CD4-positive, alpha-beta T cell treated with Interleukin-17A for 4 hours (primary cell): Measurements from ENCODE around the gene TMEM107.

Source experiments
- DNase-seq: peaks from one replicate; pipeline ENCODE4 v3.0.0-alpha.2; 2020; ENCODE audit warnings: mixed read lengths

TMEM107 gene

DNA sequence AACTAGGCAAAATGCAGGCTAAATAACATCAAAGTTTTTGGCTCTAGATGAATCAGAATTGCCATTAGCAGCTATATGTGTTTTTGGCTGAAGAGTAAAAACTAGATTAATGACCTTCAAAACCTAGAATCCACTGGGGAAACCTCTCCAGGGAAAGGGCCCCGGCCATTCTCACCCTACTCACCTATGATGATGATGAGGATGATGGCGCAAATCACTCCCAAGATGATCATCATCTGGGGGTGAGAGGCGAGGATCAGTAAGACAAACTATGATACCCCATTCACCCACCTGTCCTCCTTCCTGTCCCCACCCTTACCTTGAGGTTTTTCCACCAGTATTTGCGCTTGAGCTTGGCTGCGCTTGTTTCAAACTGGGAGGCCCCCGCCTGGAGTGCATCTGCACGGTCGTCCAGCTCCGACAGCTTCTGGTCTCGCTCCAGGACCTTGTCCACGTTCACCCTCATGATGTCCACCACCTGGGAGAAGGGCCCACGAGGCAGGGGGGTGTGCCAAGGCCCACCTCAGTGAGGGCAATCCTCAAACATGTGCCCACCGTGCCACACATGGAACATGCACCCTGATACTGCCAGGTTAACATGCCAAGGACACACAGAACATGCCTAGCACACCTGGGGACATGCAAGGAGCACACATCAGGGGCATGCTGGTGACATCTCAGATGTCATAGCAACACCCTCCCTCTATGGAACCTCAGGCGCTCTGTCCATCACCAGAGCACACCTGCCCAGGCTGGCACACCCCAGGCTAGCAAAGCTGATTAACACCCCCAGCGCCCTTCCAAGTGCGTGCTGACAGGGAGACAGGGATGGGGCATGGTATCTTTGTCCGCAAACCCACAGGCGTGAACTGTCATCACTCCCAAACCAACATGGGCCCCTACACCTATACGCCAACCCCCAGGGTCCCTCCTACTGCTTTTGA lies 14.6 kb downstream of the TMEM107 start:
- peak; percentile 22 for DNase-seq

DNA sequence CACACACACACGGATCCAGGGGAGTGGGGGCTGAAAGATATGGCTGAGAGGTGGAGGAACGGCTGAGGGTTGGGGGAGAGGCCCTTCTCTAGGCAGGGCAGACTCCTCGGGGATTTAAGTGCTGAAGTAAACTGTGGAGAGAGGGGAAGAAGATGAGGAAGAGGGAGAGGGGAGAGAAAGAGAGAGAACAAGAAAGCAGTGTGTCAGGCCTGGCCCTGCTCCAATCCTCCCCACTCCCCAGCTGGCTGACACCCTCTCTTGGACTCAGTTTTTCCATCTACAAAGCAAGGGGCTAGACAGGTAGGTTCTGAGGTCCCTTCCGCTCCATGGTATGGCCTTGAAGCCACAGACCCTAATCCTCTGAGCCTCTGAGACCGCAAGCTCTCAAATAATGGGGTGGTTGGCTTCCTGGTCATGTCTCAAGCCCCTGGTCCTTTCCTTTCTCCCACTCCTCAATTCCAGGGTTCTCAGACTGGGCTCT lies 15.4 kb downstream of the TMEM107 start:
- no peak for DNase-seq

DNA sequence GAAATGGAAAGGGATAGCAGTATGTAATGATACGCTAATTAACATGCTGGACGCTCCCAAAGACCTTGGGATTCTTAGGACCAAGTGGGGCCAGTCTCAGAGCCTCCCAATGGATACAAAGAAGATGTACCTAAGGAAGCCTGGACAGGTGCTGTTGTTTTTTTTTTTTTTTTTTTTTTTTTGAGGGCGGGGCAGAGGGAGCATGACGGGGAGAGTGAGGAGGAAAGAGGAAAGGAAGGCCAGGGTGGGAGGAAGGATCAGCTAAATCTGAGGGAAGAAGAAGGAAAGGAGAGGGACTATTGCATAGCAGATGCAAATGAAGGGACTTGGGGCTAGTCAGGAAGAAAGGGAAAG lies 16.0 kb downstream of the TMEM107 start:
- no peak for DNase-seq

DNA sequence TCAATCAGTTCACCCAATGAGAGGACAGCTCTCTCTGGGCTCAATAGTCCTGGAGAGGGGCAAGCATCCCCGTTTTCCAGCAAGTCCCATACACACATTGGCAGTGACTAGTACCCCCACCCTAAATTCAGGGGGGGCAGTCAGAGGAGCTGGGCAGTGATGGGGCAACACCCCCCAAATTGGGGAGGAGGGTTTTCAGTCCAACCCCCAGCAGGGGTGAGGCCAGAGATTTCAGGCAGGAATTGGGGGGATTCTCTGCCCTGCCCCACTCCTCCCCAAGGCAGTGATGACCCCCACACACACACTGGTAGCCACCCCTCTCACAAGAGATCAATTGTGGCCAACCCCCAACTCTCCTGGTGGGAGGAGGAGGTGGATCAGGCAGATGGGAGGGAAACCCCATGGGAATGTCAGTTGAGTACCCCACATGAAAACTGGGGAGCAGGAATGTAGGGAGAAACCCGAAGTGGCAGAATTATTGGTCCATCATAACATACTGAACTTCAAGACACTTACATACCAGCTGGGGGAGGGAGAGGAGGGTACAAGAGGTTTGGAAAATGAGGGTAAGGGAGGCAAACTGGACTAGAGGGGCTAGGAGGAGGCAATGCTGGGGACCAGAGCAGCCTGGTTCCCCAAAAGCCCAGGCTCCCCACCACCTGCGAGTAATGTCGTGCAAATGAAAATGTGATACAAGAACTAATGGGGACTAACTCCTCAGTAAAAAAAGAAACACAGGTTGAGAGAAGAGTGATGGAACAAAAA lies 16.5 kb downstream of the TMEM107 start:
- no peak for DNase-seq

DNA sequence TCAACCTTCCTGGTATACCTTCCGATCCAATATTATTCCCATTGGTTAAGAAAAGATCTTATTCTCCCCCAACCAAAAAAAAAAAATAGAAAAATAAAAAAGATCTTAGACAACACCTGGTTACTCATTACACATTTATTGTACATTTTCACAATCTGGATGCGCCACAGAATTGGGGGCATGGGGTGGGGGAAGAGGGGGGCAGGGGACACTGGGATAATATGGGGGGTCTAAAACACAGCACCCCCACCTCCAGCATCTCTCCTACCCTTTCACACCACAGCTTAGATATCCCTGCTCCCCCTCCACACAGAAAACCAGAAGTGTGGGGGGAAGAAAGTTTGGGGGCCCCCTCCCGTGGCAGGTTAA lies 17.2 kb downstream of the TMEM107 start:
- no peak for DNase-seq

DNA sequence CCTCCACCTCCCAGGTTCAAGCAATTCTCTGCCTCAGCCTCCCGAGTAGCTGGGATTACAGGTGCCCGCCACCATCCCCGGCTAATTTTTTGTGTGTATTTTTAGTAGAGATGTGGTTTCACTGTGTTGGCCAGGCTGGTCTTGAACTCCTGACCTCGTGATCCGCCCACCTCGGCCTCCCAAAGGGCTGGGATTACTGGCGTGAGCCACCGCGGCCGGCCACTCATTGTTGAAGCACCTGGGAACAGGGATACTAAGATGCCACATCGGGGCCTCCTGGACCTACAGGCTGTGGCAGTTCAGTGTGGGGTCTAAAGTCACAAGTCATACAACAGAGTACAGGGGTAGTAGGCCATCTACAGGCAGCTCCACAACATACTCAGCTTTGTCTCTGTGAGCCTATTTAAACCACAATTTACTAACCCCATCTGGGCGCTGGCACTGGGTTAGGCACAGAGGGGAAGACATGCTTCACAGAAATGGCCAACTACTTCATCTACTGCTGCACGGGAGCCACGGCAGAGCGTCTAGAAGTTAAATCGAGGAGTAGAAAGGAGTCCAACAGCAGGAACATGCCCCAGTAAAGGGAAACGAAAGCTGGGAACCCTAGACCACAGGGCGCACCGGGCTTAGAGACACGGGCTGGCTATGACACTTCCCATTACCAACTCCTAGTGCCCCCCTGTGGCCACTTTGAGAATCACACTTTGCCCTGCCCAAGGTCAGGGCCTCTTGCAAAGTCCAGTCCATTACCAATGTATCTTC lies 17.7 kb downstream of the TMEM107 start:
- peak; percentile 88 for DNase-seq

DNA sequence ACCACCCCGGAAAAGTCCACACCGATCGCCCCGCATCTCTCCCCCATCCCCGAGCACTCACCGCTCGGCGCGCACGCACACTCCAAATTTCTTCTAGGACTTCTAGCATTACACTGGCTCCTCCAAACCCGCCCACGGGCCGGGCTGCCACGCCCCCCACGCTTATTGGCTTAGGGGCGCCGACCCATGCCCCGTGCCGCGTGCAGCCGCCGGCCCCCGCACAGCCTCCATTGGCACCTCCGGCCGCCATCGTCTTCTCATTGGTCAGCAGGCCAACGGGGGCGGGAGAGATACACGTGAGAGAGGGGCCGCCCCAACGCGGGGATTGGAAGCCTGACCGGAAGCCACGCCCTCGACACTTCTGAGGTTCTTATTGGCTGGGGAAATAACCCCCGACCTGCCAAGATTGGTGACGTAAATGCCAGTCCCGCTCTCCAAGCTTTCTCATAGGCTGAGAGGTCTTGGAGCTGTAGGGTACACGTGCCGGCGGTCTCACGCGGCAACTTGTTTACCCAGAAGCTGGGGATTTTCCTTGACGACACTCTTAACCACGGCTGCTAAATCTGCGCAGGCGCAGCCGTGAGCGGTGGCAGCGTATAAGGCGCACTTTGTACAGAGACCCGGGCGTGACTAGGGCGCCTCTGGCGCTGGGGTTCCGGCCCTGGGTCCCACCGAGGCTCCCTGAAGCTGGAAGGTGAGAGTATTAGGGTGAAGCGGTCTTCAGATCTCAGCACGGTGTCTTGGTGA lies 19.8 kb downstream of the TMEM107 start:
- peak; percentile 100 for DNase-seq

DNA sequence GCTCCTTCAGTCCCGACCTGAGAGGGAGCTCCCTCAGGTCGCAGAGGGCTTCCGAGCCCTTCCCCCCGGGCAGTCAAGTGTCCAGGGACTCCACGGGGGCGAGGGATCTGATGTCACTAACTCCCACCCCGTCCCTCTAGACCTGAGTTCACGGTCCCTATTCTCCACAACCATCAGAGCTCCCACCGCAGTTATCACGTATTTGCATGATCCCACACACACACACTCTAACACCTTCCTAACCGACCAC lies 20.3 kb downstream of the TMEM107 start:
- no peak for DNase-seq

DNA sequence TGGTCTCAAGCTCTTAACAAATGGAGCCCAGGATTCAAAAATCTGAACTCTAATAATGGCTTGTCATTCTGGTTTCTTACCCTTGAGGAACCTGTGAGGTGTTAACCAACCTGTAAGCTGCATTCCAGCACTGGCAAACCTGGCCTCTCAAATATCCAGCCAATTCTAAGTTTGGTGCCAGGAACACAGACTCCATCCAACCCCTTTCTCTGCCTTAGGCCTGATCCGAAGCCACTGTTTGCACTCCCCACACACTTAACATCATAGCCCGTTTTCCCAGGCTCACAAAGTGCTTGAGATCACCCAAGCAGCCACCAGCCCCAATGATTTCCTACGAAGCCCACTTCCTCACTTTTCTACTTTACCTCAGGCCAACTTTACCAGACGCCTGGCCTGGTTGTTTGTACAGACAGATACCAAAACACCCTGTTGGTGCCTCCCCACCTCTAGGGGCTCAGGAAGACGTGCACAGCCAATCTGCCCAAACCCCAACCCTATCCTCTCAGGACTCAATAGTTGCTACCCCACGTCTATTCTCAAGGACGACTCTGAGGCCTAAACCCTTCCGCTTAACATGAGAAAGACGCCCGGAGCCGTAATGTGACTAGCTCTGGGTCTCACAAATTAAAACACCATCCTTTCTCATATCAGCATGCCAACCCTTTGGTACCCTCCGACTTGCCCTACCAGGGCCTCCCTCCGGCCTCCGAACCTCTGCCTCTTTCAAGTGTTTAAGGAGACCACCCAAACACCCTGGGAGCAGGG lies 20.8 kb downstream of the TMEM107 start:
- DNase-seq = no peak

DNA sequence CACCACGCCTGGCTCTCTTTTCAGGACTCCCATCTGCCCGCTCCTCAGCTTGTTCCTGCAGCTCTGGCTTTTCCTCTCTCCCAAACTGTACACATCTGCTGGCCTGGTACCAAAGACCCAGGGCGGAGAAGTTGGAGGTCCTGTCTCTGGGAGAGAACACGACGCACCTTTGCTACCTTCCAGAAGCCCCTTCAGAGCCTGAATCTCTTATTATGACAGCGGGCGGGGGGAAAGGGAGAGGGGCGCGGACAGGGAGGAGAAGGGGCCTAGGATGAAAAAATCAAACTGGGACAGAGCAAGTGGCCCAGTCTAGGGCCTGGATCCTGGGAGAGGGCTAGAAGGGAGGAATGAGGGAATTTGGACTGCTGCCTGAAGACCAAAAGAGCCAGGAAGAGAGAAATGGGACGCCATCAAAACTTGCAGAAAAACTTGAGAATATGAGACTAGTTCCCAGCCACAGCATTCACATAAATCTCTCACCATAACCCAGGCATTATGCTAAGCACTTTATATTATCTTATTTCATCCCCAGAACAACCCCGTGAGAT lies 21.5 kb downstream of the TMEM107 start:
- no peak for DNase-seq

DNA sequence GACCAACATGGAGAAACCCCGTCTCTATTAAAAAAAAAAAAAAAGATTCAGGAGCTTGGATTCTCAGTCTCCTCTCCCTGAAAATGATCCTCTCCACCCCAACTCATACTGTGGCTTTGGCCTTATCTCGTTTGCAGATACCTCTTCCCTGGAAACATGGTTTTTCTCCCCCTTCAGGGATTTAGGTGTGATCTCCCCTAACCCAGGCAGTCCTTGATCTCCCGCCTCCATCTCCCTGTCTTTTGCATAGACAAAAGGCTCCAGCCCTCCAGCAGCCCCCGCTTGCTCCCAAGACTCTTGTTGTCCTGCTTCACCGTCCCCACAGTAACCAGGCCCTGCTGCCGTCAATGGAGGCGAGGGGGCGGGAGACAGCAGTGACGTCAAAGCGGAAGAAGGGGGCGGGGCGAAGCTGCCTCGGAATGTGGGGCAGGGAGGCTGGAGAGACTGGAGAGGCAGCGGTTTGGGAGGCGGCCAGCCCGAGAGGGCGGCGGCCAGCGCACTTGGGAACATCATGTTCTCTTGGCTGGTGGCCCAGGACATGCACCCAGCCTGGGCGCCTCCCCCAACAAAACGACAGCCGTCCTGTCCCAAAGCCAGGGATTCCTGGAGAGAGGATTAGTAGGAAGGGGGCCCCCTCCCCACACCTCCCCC lies 22.1 kb downstream of the TMEM107 start:
- peak; percentile 91 for DNase-seq

DNA sequence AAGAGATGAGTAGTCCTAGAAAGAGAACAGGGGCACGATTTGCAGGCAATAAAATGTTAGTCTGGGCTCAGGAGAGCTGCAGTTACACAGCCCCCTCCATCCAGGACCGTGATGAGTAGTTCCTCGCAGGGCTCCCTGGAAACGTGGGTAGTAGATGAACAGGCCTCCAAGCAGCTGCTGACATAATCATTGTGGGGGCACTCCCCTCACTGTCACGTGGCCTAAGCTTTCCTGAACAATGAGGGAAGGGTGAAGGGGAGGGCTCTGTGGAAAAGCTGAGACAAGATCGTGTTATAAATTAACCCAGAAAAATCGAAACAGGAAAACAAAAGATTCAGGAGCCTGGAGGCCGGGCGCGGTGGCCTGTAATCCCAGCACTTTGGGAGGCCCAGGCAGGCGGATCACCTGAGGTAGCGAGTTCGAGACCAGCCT lies 22.6 kb downstream of the TMEM107 start:
- peak; percentile 13 for DNase-seq

DNA sequence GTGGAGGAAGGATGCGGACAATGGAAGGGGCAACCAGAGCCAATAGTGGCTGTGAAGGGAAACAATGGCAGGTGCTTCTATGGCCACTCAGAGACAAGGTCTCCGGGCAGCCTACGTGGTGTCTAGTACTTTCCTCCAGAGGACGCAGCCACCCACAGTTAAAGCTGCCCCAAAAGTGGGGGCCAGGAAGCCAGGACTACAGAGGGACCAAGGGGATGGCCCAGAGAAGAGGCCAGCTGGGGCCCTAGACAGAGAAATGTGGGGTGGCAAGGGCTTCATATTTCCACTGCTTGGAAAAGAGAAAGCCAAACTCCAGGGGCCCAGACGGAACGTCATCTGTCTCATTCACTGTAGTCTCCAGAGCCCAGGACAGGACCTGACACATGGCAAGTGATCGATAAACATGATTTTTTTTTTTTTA lies 23.1 kb downstream of the TMEM107 start:
- no peak for DNase-seq

DNA sequence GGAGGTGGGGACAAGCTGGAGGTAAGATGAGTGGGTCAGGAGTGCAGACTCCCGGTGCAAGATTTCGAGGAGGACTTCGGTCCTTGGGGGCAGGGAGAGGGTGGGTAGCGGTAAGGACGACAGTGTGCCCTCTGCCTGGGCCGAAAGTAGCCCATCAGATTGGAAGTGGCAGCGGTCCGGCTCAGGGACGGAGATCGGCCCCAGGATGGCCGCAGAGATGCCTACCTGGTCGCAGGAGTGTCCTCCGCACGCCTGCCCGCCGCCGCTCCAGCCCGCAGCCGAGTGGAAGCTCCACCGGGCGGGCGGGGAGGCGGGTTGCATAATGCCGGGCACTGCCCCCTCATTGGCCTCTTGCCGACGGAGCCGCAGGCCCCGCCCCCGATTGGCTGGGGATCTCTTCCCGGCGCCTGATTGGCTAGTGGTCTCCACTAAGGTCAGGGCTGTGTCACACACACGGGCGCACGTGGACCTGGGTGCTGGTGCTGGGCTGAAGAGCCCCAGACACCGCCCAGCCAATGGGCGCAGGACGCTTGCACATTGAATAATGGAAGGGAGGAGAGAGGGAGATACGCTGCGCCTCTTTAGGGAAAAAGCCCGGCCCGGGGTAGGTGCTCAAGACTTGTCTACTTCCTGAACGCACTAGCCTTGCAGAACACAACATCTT lies 23.9 kb downstream of the TMEM107 start, which contains the start of gene PER1:
Gene PER1 (minus strand): TSS at position 293 of the 664 bp plus-strand sequence. CDS start 1,698 bp downstream, outside the sequence.
- peak; percentile 93 for DNase-seq

DNA sequence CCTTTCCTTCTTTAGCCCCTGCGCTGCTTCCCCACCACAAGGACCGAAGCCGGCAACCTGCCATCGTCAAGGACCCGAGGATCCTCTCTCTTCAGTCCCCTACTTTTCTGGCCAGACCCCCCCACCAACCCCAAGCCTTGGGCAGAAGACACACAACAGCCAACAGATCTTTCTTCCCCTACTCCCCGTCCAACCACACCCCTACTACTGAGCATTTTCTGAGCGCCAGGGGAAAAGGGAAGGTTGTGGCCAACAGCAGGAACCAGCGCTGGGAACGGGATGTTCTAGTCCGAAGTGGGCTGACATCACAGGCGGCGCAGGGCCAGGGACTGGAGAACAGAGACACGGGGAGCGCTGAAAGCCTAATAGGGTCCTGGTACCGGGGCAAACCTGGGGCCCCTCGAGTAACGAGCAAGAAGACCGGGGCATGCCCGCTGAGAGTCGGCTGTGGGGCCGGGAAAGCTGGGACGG lies 24.5 kb downstream of the TMEM107 start:
- peak; percentile 32 for DNase-seq

DNA sequence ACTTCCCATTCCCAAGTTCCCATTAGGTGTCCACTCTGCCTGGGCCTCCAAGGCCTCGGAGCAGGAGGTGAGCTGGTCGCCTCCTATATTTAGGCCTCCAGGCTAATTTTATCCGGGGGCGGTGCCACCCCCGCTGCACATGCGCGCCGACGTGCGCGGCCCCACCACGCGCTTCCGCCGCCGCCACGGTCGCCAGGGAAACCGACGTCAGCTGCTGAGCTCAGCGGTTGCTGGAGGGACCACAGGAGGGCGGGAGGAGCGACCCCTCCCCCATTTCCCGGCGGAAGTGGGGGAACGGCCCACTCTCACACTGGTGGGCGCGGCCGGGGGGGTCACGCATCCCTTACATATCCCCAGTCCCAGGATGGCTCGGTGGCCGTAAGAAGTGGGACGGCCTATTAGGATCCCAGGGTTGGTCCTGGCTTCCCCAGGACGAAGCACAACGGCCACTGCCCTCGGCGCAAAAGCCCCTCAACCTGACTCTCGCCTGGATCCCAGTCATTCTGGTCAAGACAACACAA lies 25.0 kb downstream of the TMEM107 start:
- peak; percentile 92 for DNase-seq

DNA sequence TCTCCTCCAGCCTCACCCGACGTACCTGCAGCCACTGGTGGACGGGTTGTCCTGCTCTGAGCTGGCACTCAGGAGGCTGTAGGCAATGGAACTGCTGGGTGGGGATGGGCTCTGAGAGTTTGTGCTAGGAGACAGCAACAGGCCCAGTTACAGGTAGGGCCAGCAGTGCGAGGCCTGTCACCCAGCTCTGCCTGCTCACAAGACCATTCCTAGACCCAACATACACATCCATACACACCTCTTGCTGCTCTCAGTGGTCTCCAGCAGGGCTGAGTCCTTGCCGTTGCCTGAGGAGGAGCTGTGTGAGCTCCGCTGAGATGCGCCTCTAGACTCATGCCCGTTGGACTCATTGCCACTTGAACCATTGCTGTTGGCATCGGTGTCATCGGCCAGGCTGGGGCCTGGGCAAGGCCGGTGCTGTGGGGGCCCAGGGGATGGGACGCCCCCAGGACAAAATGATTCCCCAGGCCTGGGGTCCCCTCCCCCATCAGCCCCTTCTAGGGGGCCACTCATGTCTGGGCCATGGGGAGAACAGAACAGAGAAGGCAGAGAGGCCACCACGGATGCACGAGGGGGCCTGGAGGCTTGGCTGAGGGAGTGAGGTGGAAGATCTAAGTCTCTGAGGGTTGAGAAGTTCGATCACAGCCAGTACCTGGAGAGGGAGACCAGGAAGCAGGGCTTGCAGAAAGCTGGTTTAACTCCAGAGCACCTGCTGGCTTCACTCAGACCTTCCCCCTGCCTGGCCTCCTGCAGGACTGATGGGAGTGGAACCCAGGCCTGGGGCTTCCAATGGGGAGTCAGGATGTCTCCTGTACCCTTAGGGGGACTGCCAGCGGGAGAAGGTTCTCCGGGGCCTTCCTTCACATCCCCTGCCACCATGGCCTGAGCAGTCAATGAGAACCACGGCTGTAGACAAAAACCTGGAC lies 25.7 kb downstream of the TMEM107 start:
- DNase-seq = no peak

DNA sequence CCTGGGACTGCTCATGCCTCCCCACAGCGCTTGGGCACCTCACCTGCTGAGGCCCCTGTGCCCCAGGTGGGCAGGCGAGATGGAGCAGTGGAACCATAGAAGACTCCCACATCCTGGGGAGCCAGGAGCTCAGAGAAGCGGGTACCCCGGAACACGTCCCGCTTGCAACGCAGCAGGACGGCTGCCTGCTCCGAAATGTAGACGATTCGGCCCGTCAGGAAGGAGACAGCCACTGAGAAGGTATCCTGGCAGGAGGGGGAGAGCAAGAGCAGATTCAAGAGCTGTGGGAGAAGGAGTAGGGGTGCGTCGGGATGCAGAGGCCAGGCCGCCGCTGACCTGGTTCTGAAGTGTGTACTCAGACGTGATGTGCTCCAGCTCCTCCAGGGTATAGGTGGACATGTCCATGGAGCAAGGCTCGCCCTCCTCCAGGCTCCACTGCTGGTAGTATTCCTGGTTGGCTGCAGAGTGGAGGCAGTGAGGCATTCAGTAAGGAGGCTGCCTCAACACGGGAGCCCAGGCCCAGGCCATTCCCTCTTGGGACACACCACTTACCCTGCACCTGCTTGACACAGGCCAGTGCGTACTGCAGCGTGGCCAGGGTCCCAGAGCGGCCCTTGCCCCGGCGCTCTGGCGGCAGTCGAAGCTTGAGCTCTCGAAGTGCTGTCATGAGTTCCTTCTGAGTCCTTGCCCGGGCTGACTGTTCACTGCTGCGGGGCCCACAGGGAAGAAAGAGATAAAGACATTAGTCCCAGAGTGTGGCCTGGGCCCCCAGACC lies 26.6 kb downstream of the TMEM107 start:
- DNase-seq = no peak
